Measurements from ENCODE around the gene ANTKMT. TPM values are rescaled to one million over a fixed set of nuclear protein-coding genes. Genes with fewer than 3 reads are reported as not detected.

The ANTKMT gene
- polyA plus RNA-seq, 1 donor: 15.4 TPM

DNA sequence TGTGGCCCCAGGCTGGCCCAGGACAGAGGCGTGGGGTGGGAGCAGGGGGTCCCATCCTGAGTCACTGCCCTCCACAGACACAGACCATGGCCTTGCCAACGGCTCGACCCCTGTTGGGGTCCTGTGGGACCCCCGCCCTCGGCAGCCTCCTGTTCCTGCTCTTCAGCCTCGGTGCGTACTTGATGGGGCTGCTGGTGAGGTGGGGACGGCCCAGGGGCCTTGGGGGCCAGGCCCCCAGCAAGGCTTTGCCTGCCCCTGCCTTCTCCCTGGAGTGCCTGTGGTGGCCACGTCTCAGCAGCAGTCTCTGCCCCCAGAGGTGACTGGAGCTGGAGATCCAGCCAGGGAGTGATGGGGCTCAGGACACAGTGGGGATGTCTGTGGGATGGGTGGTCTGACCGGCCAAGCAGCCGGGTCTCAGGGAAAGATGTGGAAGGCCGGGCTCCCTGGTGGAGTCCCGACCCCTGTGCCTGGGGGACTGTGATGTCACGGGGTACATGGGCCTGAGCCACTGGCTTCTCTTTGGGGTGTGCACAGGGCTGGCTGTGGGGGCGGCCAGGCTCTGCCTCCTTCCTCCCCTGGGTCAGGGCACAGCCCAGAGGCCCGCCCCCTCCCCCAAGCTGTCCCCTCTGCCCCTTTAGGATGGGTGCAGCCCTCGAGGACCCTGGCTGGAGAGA lies 41.8 kb downstream of the ANTKMT start:
- DNase-seq (ENCODE audit: low read depth): no peak

DNA sequence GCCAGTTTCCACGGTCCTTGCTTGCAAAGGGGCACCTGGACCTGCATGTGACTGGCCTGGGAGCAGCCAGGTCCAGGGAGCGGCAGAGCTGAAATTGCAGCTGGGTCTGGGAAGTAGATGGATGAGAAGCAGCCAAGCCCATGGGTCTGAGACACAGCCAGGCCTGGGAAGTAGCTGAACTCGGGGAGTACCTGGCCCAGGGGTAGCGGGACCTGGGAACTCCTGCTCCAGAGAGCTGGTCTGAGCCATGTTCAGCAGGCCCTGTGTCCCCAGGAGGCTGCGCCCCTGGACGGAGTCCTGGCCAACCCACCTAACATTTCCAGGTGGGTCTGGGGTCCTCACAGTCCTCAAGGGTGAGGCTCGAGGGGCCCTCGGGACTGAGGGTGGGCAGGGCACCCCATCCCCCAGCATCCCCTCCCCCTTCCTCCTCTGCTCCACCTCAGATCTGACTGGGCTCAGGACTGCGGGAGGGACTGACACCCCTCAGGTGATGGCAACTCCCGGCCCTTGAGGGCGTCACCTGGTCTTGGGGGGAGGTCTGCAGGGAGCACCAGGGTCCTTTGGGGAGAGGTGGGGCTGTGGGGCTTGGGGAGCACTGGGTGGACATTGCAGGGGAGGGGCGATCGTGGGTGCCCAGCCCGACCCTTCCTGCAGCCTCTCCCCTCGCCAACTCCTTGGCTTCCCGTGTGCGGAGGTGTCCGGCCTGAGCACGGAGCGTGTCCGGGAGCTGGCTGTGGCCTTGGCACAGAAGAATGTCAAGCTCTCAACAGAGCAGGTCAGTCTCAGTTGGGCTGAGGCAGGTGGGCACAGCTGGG lies 42.6 kb downstream of the ANTKMT start:
- no peak for DNase-seq (ENCODE audit: low read depth)

DNA sequence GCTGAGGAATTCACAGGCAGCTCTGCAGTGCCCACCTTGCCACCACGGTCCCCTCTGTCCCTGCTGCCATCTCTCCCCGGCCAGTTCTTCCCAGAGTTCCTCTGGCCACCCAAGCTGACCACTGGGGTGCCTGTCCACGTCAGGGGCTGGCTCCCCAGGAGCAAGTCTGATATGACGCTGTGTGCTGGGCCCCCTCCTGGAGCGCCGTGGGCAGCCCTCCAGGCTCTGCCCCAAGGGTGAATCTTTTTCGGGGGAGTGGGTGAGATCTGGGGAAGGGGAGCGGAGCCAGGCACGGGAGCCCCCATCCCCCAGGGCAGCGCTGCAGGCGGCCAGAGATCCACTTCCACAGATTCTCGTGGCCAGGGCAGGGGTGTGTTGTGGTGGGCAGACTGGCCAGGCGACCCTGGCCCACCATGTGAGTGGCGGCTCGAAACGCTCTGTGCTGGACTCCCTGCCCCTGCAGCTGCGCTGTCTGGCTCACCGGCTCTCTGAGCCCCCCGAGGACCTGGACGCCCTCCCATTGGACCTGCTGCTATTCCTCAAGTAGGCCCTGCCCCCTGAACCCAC lies 43.3 kb downstream of the ANTKMT start:
- no peak for DNase-seq (ENCODE audit: low read depth)

- no peak for DNase-seq (ENCODE audit: low read depth)
Measured at GRCh38 chr16:764848-765487, 44.0 kb downstream of the ANTKMT start.

GRCh38 chr16:765488-765865 lies 44.5 kb downstream of the ANTKMT start:
- no peak for DNase-seq (ENCODE audit: low read depth)

GRCh38 chr16:766008-766819 lies 45.3 kb downstream of the ANTKMT start:
- no peak for DNase-seq (ENCODE audit: low read depth)

- DNase-seq (ENCODE audit: low read depth): no peak
Measured at GRCh38 chr16:766820-767640, 46.1 kb downstream of the ANTKMT start.

DNA sequence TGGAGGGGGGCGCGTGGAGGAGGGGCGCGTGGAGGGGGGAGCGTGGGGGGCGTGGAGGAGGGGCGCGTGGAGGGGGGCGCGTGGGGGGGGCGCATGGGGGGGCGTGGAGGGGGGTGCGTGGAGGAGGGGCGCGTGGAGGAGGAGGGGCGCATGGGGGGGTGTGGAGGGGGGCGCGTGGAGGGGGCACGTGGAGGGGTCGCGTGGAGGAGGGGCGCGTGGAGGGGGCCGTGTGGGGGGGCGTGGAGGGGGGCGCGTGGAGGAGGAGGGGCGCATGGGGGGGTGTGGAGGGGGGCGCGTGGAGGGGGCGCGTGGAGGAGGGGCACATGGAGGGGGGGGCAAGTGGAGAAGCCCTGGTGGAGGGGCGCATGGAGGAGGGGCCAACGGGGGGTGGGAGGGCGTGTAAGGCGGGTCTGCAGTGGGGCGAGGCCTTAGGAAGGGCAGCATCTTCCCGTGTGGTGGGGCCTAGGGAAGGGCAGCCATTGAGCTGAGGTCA lies 46.8 kb downstream of the ANTKMT start:
- no peak for DNase-seq (ENCODE audit: low read depth)

DNA sequence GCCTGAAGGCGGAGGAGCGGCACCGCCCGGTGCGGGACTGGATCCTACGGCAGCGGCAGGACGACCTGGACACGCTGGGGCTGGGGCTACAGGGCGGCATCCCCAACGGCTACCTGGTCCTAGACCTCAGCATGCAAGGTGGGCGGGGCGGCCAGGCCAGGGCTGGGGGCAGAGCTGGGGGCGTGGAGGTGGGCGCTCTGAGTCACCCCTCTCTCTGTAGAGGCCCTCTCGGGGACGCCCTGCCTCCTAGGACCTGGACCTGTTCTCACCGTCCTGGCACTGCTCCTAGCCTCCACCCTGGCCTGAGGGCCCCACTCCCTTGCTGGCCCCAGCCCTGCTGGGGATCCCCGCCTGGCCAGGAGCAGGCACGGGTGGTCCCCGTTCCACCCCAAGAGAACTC lies 47.5 kb downstream of the ANTKMT start:
- no peak for DNase-seq (ENCODE audit: low read depth)

- DNase-seq (ENCODE audit: low read depth): no peak
Measured at GRCh38 chr16:769184-769784, 48.3 kb downstream of the ANTKMT start.

DNA sequence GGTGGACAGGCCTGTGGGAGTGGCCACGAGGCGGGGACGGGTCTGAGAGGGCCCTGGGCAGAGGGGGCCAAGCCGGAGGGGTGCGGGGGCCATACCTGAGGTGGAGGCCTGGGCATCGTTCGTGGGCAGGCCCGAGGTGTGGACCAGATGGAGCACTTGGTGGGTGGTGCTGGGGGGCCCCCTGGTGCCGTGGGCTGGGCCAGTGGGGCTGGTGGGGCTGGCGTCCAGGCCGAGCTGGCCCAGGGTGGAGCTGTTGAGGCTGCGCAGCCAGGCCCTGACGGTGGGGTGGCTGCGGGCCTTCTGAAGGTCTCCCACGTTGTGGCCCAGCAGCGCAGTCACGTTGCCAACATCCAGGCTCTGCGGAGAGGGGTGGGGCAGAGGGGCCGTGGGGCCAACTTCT lies 49.0 kb downstream of the ANTKMT start:
- no peak for DNase-seq (ENCODE audit: low read depth)

- no peak for DNase-seq (ENCODE audit: low read depth)
Measured at GRCh38 chr16:770411-770810, 49.5 kb downstream of the ANTKMT start.

Other genes starting within 250 kb of the ANTKMT start
- 24.6 TPM for gene CAPN15, start 193.4 kb upstream of the ANTKMT start, polyA plus RNA-seq (ENCODE audit: insufficient read length)
- 0.14 TPM for gene PRR35, start 160.8 kb upstream of the ANTKMT start, polyA plus RNA-seq (ENCODE audit: insufficient read length)
- 0.99 TPM for gene NHLRC4, start 154.1 kb upstream of the ANTKMT start, polyA plus RNA-seq (ENCODE audit: insufficient read length)
- 16.1 TPM for gene PIGQ, start 151.2 kb upstream of the ANTKMT start, polyA plus RNA-seq (ENCODE audit: insufficient read length)
- 12.6 TPM for gene RAB40C, start 131.1 kb upstream of the ANTKMT start, polyA plus RNA-seq (ENCODE audit: insufficient read length)
- 0.76 TPM for gene WFIKKN1, start 90.2 kb upstream of the ANTKMT start, polyA plus RNA-seq (ENCODE audit: insufficient read length)
- 36.6 TPM for gene METTL26, start 84.8 kb upstream of the ANTKMT start, polyA plus RNA-seq (ENCODE audit: insufficient read length)
- gene MCRIP2, start 79.3 kb upstream of the ANTKMT start, polyA plus RNA-seq (ENCODE audit: insufficient read length): 14.5 TPM
- gene WDR90, start 71.8 kb upstream of the ANTKMT start, polyA plus RNA-seq (ENCODE audit: insufficient read length): 17.9 TPM
- gene RHOT2, start 53.0 kb upstream of the ANTKMT start, polyA plus RNA-seq (ENCODE audit: insufficient read length): 58.3 TPM
- 1.8 TPM for gene RHBDL1, start 45.5 kb upstream of the ANTKMT start, polyA plus RNA-seq (ENCODE audit: insufficient read length)
- gene STUB1, start 40.7 kb upstream of the ANTKMT start, polyA plus RNA-seq (ENCODE audit: insufficient read length): 88.0 TPM
- gene JMJD8, start 36.8 kb upstream of the ANTKMT start, polyA plus RNA-seq (ENCODE audit: insufficient read length): 35.1 TPM
- gene WDR24, start 30.7 kb upstream of the ANTKMT start, polyA plus RNA-seq (ENCODE audit: insufficient read length): 7.1 TPM
- 0.34 TPM for gene FBXL16, start 15.3 kb upstream of the ANTKMT start, polyA plus RNA-seq (ENCODE audit: insufficient read length)
- 26.1 TPM for gene METRN, start 6.0 kb upstream of the ANTKMT start, polyA plus RNA-seq (ENCODE audit: insufficient read length)
- 1.5 TPM for gene CCDC78, start 5.3 kb downstream of the ANTKMT start, polyA plus RNA-seq (ENCODE audit: insufficient read length)
- gene HAGHL, start 6.0 kb downstream of the ANTKMT start, polyA plus RNA-seq (ENCODE audit: insufficient read length): 3.2 TPM
- 18.0 TPM for gene CIAO3, start 19.9 kb downstream of the ANTKMT start, polyA plus RNA-seq (ENCODE audit: insufficient read length)
- gene MSLN, start 39.6 kb downstream of the ANTKMT start, polyA plus RNA-seq (ENCODE audit: insufficient read length): 0.34 TPM
- gene RPUSD1, start 67.2 kb downstream of the ANTKMT start, polyA plus RNA-seq (ENCODE audit: insufficient read length): 10.3 TPM
- gene CHTF18, start 67.5 kb downstream of the ANTKMT start, polyA plus RNA-seq (ENCODE audit: insufficient read length): 15.4 TPM
- not detected for gene GNG13, start 79.6 kb downstream of the ANTKMT start, polyA plus RNA-seq (ENCODE audit: insufficient read length)
- 9.4 TPM for gene LMF1, start 249.8 kb downstream of the ANTKMT start, polyA plus RNA-seq (ENCODE audit: insufficient read length)

Measured in forelimb muscle (tissue), 1 donor.